Peyer's patch (tissue), 4 donors: ENCODE measurements around the gene BEST1.

ENCODE experiments used
- CTCF ChIP-seq, 6 experiments: fragments of 450-650 bp in 4 of 6; fragments of 200-600 bp in 2 of 6; sonication (generic) in 1 of 6; IDR thresholded peaks; one replicate each; pipeline ENCODE4 v1.5.1; 2017 to 2019; ENCODE audit warnings: antibody characterized with exemption in 6 of 6, mild to moderate bottlenecking in 3 of 6, moderate library complexity in 1 of 6
- POLR2A ChIP-seq, 2 donors: fragments of 450-650 bp; IDR thresholded peaks; one replicate each; pipeline ENCODE4 v1.5.1; 2017; ENCODE audit warnings: antibody characterized with exemption in 2 of 2, mild to moderate bottlenecking in 2 of 2, moderate library complexity in 2 of 2

GRCh38 chr11:61966734-61967115 lies 16.6 kb downstream of the BEST1 start:
- TF ChIP-seq POLR2A (IDR thresholded peaks at IDR 0.05): no peak
- no peak for TF ChIP-seq CTCF (IDR thresholded peaks at IDR 0.05)
